GM19455 (cell line): Measurements from ENCODE around the gene ZFP3.
"Not testable (repeated sequence)": the region's sequence is repeated elsewhere in the genome, so short reads cannot be mapped to it uniquely, and the experiment has no call there.

ENCODE experiments used
- ATAC-seq: cut with Tn5 transposase; IDR thresholded peaks from one replicate; pipeline ENCODE4 v1.9.1; 2021; ENCODE audit not compliant: unreplicated experiment

The ZFP3 gene

DNA sequence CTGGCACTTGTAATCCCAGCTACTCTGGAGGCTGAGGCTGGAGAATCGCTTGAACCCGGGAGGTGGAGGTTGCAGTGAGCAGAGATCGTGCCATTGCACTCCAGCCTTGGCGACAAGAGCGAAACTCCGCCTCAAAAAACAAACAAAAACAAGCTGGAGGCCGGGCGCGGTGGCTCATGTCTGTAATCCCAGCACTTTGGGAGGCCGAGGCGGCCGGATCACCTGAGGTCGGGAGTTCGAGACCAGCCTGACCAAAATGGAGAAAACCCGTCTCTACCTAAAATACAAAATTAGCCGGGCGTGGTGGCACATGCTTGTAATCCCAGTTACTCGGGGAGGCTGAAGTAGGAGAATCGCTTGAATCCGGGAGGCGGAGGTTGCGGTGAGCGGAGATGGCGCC lies 992 bp upstream of the ZFP3 start:
- not testable (repeated sequence) for ATAC-seq

DNA sequence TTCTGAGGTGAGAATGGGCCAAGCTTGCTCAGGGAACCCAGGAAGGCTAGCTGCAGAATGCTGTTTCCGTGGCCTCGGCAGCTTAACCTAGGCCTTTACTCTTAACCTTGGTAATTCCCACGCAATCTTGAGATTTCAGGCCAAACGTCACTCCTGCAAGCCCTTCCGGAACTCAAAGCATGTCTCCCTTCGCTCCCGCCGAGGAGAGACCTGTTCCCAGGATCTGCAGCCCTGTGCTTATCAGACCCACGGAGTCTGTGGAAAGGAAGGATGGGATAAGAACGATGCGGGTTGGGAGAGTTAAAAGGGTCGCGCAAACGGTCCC lies 524 bp upstream of the ZFP3 start:
- ATAC-seq = no peak

DNA sequence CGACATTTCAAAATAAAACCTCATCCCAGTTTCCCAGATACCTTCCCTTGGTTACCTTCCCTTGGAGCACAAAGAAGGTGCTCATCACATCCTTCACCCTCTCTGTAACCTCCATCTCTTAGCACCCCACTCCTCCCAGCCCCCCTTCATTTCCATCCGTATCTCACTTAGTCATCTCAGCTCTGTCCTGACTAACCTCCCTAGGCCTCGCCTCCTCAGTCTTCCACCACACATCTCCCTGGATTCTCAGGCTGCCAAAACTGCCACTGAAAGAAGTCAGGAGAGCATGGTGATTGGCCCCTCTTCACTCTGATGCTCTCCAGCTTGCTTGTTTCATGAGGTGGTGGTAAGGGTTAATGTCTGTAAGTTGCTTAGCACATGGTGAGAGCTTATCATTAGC lies 2.3 kb downstream of the ZFP3 start:
- no peak for ATAC-seq

DNA sequence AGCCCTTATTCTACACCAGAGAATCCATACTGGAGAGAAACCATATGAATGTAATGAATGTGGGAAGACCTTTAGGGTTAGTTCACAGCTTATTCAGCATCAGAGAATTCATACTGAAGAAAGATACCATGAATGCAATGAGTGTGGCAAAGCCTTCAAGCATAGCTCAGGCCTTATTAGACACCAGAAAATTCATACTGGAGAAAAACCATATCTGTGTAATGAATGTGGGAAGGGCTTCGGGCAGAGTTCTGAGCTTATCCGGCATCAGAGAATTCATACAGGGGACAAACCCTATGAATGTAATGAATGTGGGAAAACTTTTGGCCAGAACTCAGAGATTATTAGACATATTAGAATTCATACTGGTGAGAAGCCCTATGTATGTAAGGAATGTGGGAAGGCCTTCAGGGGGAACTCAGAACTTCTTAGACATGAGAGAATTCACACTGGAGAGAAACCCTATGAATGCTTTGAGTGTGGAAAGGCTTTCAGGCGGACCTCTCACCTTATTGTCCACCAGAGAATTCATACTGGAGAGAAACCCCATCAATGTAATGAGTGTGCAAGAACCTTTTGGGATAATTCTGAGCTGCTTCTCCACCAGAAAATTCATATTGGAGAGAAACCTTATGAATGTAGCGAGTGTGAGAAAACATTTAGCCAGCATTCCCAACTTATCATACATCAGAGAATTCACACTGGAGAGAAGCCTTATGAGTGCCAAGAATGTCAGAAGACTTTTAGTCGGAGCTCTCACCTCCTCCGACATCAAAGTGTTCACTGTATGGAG lies 14.1 kb downstream of the ZFP3 start:
- ATAC-seq = no peak

DNA sequence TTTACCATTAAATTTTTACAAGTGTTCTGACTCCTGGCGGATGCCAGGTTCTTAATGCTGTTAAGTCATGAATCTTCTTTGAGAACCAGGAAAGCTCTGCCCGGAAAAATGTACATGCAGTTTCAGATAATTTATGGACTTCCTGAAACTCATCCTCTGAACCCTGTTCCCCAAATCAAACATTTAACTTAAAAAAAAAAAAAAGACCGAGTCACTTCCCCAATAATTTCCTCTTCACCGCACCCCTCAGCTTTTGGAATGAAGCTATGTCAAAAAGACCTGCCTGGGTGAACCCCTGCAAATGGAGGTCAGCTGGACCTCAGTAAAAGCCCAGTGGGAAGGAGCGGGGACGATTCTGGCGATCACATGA lies 18.4 kb downstream of the ZFP3 start:
- no peak for ATAC-seq

DNA sequence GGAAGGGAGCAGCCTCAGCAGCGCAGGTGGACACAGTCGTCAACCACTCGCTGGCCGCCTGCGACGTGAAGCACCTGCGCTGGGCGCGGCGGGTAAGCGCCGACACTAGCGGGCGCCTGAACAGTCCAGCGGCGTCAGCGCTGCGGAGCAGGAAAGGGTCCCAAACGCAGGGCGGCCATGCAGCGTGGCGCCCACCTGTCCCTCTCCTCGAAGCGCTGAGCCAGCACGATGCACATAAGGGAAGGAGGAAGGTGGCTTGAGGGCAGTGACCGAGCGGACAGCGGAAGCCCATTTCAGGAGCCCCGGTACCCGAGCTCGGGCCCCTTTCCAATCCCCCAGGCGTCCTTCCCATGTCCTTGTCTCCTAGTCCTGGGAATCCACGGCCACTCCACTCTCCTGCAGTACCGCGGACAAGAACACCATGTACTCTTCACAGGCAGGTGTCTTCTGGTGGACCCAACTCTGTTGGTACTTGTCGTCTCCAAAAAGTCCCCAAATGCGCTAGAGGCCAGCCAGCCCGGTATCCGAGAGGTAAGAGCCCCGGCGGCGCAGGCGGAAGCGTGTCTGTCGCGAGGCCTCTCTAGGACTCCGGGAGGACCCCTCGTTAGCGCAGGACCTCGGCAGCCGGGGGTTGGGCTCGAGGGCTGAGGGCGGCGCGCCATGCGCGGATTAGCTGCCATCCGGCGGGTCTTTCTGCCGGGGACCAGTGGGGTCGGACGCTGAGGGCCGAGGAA lies 19.0 kb downstream of the ZFP3 start:
- ATAC-seq = no peak

DNA sequence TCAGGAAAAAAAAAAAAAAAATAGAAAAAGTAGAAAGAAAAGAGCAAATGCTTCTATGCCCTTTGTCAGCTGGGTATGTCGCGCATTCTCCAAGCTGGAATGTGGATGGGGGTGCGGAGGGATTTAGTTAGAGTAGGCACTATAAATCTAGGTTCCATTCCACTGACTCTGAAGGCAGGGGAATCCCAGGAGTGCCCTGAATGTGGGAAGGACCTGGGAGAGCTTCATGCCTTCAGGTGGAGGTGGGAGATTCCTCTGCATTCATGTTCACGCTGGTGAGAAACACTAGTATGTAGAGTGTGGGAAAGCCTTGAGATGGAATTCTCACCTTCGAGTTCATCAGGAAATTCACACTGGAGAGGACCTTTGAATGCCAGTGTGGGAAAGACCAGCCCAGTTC lies 21.0 kb downstream of the ZFP3 start:
- ATAC-seq = no peak

DNA sequence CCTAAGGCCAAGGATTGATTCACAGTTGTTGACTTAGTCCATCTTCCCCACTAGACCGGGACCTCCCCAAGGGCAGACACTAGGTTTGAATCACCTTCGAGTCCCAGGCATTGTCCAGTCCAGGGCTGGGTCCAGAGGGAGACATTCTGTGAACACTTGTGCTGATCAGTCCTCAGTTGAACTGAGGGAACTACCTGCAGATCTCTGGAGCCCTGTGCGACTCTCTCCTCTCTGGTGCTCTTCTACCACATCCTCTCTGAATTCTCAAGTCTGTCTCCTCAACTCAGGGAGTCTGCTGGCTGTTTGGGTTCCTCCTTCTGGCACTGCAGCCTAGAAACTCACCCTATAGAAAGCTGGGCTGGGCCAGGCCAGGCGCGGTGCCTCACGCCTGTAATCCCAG lies 22.6 kb downstream of the ZFP3 start:
- ATAC-seq = no peak

DNA sequence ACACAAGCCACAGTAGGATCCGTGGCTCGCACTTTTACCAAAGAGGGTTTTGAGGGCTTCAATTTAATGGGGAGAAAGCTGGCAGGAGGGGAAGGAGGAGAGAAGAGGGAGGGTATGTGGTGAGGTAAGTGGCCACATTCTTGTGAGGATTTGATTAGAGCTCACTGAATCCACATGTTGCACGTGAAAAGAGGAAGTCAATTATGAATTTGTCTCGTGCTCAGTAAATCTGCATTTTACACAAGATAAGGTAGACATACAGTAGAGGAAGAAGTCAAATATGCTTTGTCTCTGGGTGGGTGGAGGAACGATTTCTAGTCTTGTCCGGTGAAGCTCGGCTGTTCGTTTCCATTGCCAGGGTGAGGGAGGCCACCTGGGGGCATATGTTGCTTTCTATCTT lies 32.5 kb downstream of the ZFP3 start:
- ATAC-seq = no peak

DNA sequence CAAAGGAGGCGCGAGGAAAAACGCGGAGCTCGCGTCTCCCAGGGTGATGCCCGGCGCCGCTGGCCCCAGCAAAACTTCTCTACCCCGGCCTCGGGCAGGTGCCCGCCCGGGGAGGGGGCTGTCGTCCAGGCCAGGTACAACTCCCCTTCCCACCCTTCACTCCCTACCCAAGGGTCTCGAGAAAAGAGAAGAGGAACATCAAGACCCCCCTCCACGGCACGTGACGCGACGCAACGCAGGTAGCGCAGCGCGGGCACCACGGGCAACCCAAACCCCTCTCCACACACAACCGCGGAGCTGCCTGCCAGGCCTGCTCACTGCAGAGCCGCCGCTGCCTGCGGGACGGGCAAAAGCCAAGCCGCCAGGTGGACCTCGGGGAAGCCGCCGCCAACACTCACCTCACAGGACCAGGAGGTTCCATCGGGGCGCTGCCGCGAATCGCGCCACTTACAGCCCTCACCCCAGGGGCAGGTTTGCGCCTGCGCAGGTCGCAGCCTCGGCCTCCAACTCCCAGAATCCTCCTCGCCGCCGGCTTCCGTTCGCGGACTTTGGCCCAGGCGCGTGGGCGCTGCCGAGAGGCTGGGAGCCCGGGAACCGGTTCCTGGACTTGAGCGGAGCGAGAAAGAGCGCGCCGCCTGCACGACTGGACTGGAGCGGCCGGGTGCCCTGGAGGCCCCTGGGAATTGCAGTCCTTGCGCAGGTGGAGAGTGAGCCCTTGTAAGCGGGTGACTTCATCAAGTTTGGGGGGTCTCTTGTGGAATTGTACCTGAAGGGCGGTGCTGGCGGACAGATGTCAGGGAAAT lies 33.3 kb downstream of the ZFP3 start, which contains the start of gene ZNF232:
ZNF232 (minus strand) TSS at position 477 of the 803 bp plus-strand sequence; CDS start at position 421, 56 bp downstream.
- peak; percentile 76 for ATAC-seq

DNA sequence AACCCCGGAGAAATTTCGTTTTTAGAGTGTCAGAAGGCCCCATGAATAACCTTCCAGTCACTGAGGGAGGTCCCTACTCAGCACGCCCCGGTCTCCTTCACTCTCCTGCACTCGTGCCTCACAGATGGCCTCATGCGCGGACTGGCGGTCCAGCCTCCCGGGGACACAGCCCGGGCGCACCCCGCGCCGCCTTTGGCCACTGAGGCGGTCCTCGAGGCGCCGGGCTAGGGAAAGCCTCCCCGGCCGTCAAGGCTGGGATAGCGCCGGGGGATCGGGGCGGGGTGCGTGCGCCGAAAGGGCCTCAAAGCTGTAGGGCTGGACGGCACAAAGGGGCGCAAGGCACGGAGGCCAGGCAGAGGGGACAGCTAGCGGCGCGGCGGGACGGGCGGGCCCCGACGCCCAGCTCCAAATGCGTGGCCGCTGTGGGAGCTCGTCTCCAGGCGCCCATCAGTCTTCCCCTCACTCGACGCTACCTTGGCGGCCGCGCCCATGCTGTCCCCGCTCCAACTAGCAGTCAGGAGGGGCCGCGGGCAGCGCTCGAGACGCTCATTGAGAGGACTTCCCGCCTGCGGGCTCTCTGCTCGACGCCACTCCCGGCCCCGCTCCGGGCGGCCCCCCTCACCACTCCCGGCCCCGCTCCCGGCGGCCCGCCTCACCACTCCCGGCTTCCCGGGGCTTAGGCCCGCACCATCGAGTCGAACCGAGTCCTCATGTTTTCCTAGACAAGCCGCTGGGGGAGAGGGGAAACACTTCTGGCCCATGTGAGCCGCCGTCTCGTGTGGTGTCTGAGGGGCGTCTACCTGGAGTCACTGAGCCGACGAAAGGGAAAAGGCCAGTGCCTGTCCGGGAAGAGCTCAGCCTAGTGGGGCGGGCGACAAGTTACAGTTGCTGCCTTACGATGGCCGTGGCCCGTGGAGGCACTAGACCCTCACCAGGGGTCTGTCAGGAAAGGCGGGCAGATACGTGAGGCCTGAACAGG lies 37.7 kb downstream of the ZFP3 start, which contains the start of gene USP6:
USP6 (plus strand) TSS at position 360 of the 979 bp plus-strand sequence. CDS start 14,336 bp downstream, outside the sequence.
- no peak for ATAC-seq

DNA sequence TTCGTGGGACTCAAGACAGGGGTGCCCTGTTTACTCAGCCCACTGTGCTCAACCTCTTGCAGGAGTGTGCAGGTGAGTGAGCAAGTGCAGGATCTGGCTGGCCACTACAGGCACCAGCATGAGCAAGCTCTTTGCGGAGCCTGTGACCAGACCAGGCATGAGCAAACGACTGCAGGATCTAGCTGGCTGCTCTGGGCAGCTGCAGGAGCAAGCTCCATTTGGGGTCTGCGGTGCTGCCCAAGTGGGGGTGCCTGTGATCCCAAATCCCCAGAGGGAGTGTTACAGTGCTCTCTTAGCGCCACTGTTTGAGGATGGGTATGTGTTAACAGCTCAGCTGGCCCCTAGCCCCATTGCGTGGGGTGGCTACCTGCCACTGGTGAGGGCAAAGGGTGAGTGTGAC lies 40.0 kb downstream of the ZFP3 start:
- no peak for ATAC-seq

DNA sequence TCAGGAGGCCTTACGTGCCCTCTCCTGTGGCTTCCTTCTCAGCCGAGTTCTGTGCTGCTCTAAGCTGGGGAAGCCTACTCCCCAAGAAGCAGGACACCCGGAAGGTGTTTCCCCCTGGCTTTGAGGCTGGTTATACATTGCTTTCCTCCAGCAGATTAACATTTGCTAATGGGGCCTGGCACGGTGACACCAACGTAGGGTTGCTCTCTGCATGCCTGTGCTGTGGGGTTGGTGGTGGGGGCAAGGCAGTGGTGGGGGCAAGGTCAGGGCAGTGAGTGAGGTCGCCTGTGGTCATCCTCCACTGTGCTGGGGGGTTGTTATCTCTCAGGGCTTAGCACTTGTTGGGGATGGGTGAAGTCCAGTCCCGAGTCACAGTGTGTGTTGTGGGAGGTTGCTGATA lies 41.8 kb downstream of the ZFP3 start:
- ATAC-seq = no peak

DNA sequence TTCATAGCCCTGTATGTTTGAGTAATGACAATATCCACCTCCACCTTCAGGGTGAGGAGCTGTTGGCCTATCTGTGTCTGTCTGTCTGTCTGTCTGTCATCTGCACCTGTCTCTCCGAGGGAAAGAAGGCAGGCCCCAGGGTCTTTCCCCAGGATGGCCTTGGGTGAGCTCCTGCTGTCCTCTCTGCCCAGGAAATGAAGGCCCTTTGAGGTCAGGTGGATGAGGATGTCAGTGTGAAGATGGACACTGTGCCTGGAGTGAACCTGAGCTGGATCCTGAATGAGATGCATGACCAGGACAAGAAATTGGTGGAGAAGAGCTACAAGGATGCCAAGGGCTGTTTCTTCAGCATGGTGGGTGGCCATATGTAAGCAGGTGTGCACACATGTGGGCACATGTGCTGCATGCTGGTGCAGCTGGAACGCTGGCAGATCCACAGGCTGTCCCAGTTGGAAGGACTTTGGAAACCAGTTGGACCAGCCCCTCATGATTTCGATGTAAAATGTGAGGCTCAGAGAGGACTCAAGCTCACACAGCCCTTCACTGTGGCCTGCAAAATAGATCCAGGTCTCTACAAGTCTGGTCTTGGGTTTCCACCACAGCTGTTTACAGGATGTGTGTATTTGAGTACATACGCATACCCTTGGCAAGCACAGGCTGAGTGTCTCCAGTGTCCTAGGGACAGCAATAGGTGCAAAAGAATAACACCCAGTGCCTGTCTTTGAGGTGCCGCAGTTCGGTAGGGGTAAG lies 42.3 kb downstream of the ZFP3 start:
- not testable (repeated sequence) for ATAC-seq

DNA sequence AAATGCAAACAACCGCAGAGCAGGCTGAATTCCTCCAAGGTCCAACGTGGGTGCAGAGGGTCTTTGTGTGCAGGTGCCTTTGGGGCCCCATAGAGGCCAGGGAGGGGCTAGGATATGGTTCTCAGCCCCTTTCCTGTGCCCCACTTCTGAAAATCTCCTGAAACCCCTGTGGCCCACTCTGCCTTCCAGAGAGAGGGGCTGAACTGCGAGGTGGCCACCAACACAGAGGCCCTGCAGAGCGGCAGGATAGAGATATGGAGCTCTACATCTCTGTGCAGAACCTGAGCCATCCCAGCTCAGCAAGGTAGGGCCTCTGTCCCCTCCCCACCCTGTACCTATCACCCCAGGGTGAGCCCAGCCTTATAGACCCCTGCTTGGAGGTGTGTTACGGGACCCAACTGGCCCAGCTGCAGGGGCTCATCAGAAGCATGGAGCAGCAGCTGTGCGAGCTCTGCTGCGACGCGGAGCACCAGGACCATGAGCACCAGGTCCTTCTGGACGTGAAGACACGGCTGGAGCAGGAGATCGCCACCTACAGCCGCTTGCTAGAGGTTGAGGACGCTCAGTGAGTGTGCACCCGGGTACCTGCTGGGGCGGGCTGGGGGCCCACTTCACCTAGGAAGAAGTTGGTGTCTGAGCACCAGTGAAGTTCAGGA lies 43.0 kb downstream of the ZFP3 start:
- no peak for ATAC-seq

DNA sequence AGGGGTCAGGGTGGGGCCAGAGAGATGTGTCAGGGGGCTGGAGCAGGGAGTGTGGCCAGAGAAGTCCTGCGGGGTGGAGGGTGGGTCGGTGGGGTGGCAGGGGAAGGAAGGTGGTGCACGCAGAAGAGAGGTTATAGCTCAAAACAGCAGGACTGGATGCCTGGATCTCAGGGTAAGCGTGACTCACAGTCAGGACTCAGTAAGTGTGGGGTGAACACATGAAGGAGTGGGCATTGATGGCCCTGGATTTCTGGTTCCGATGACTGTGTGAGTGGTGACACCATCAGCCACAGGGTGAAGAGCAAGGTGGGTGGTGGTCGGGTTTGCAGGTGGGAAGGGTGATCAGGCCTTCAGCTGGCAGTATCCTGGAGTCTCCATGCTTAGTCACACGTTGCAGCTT lies 43.8 kb downstream of the ZFP3 start:
- not testable (repeated sequence) for ATAC-seq

DNA sequence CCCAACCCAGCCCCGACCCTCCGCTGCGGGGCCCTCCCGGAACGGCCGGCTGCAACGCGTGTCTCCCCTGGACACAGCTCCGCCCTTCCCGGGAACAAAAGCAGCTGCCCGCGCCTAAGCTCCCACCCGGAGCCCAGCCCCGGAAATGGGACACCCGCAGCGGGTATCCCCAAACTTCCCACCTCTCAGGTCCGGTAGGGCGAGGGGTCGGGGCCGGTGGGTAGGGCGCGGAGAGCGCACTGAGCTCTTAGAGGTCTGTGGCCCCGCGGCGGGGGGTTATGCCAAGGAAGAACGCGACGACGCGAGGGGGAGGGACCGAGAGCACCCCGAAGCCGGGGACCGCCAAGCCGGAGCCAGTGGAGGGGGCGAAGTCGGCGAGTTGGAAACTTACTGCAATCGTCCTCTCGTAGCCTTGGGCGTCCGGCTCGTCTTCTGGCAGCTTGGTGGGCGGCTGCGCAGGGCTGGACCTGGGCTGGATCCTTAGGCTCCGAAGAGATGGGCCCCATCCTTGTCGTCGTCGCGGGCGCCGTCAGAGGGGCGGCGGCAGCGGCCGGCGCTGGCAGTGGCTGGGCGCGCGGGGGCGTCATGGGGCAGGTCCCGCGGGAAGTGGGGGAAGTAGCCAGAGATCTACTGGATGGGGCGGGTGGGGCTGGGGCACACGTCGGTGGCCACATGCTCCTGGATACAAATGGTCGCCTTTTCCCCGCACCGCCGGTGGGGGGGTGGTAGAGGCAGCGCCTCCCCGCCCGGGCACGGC lies 44.5 kb downstream of the ZFP3 start:
- no peak for ATAC-seq

DNA sequence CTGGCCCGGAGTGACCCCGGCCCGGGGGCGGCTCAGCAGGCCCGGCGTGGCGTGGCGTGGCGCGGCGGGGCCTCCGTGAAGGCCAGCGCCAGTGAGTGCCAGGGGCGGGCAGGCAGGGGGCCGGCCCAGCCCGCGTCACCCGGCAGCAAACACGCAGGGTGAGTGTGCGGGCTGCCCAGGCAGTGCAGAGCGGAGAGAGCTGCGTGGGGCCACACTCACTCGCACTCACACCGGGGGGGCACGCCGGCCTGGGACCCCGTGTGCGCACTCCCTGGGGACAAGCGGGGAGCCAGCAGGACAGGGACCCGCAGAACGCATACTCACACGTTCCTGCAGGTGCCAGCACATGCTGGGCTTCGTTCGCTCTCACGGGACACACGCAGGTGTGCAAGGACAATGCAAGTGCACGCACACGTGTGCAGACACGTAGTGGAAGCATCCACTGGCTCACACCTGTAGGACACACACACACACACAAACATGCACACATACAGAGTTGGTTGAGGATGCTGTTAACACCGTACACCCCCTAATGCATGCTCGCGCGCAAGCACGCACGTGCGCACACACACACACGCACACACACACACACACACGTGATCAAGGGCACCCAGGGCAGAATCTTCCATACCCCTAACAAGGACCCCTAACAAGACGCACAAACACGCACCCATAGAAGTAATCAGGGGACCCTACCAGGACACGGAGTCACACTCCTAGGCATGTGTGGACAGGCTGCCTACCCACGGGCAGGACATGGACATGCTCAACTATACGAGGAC lies 45.3 kb downstream of the ZFP3 start:
- no peak for ATAC-seq
